ENCODE results near the gene CCDC138. TPM values are rescaled to one million over a fixed set of nuclear protein-coding genes. Genes with fewer than 3 reads are reported as not detected.

CCDC138 gene
- total RNA-seq, 2 experiments from 2014 or later, result 9.1 to 9.5 TPM

GRCh38 chr2:108806371-108807113 lies 20.0 kb downstream of the CCDC138 start:
- no peak overlapping the region for H3K27ac Mint-ChIP-seq
- intact Hi-C loops (cut with micrococcal nuclease), result no loop called here
- H3K27me3 Mint-ChIP-seq, result no peaks in the 10 kb centered on the region
- peaks cover 26% of the 10 kb centered on the region for H3K9me3 Mint-ChIP-seq
- ChIA-PET CTCF (no interaction called here), POLR2A (no interaction called here)
- no peaks in the 10 kb centered on the region for H3K4me1 Mint-ChIP-seq (ENCODE audit: low read depth)
- H3K36me3 Mint-ChIP-seq, result peaks cover 49% of the 10 kb centered on the region
- no peak overlapping the region for H3K4me3 Mint-ChIP-seq
- no peak for DNase-seq

GRCh38 chr2:108809936-108810335 lies 23.4 kb downstream of the CCDC138 start:
- Mint-ChIP-seq H3K36me3 (peaks cover 50% of the 10 kb centered on the region), H3K27me3 (no peaks in the 10 kb centered on the region), H3K27ac (no peak overlapping the region), H3K4me1 (ENCODE audit: low read depth) (no peaks in the 10 kb centered on the region), H3K4me3 (no peak overlapping the region), H3K9me3 (peaks cover 26% of the 10 kb centered on the region)
- POLR2A ChIA-PET, result no interaction called here
- intact Hi-C loops (cut with micrococcal nuclease), result no loop called here
- DNase-seq, result no peak
- CTCF ChIA-PET, result no interaction called here

GRCh38 chr2:108810993-108811957 lies 24.7 kb downstream of the CCDC138 start:
- no peak for DNase-seq
- CTCF ChIA-PET, result no interaction called here

DNA sequence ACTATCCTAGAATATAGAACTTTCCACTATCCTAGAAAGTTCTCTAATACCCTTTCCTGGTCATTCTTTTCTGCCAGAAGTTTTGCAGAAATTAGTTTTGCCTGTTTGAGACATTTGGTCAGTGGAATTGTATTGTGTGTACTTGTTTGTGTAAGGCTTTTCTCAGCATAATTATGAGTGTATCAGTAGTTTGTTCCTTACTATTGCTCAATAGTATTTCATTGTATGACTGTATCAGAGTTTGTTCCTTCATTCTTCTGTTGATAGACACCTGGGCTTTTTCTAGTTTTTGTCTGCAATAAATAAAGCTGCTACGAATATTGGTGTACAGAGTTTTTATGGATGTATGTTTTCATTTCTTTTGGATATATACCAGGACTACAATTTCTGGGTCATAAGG lies 27.2 kb downstream of the CCDC138 start:
- CTCF ChIA-PET, result no interaction called here
- POLR2A ChIA-PET, result no interaction called here
- Mint-ChIP-seq H3K27me3 (no peaks in the 10 kb centered on the region), H3K4me3 (no peak overlapping the region), H3K9me3 (peaks cover 21% of the 10 kb centered on the region), H3K36me3 (peaks cover 53% of the 10 kb centered on the region), H3K27ac (no peak overlapping the region), H3K4me1 (ENCODE audit: low read depth) (no peaks in the 10 kb centered on the region)
- intact Hi-C loops (cut with micrococcal nuclease), result no loop called here
- no peak for DNase-seq

More at GRCh38 chr2:108810993-108811957, 24.7 kb downstream of the CCDC138 start:
- intact Hi-C loops (cut with micrococcal nuclease), result no loop called here
- Mint-ChIP-seq H3K27ac (no peak overlapping the region), H3K4me1 (ENCODE audit: low read depth) (no peaks in the 10 kb centered on the region), H3K4me3 (no peak overlapping the region), H3K27me3 (no peaks in the 10 kb centered on the region), H3K36me3 (peaks cover 50% of the 10 kb centered on the region), H3K9me3 (peaks cover 26% of the 10 kb centered on the region)
- POLR2A ChIA-PET, result no interaction called here

- Mint-ChIP-seq H3K27ac (no peak overlapping the region), H3K36me3 (peaks cover 39% of the 10 kb centered on the region), H3K4me1 (ENCODE audit: low read depth) (no peaks in the 10 kb centered on the region), H3K9me3 (peaks cover 14% of the 10 kb centered on the region), H3K4me3 (no peak overlapping the region), H3K27me3 (no peaks in the 10 kb centered on the region)
- DNase-seq, result no peak
- intact Hi-C loops (cut with micrococcal nuclease), result no loop called here
- CTCF ChIA-PET, result no interaction called here
- POLR2A ChIA-PET, result no interaction called here
Observed at GRCh38 chr2:108820482-108820881, 33.9 kb downstream of the CCDC138 start.

GRCh38 chr2:108823286-108823685 lies 36.7 kb downstream of the CCDC138 start:
- Mint-ChIP-seq H3K27ac (no peak overlapping the region), H3K4me1 (ENCODE audit: low read depth) (no peaks in the 10 kb centered on the region), H3K27me3 (no peaks in the 10 kb centered on the region), H3K9me3 (peaks cover 14% of the 10 kb centered on the region), H3K36me3 (peaks cover 26% of the 10 kb centered on the region), H3K4me3 (no peak overlapping the region)
- ChIA-PET POLR2A (no interaction called here), CTCF (no interaction called here)
- intact Hi-C loops (cut with micrococcal nuclease), result no loop called here
- DNase-seq, result no peak

DNA sequence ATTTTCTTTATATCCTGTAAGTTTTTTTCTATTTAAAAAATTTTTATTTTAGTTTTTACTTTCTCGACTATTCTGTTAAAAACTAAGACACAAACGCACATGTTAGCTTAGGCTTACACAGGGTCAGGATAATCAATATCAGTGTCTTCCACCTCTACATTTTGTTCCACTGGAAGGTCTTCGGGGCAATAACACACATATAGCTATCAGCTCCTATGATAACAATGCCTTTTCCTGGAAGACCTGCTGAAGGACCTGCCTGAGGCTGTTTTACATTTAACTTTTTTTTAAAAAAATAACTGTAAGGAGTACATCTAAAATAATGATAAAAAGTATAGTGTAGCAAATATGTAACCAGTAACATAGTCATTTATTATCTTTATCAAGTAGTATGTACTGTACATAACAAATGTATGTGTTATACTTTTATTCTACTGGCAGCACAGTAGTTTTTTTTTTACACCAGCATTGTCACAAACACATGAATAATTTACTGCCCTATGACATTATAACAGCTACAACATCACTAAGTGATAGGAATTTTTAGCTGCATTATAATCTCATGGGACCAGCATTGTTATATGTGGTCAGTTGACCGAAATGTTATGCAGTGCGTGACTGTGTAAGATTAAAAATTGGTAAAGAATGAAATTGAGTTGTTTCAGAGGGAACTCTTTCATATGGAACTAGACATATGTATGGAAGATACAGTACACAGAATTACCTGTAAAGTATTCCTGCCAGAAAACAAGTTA lies 37.9 kb downstream of the CCDC138 start:
- no peak overlapping the region for H3K4me3 Mint-ChIP-seq
- intact Hi-C loops (cut with micrococcal nuclease), result no loop called here
- peaks cover 10% of the 10 kb centered on the region for H3K9me3 Mint-ChIP-seq
- peaks cover 18% of the 10 kb centered on the region for H3K36me3 Mint-ChIP-seq
- POLR2A ChIA-PET, result no interaction called here
- CTCF ChIA-PET, result no interaction called here
- no peaks in the 10 kb centered on the region for H3K27me3 Mint-ChIP-seq
- H3K4me1 Mint-ChIP-seq (ENCODE audit: low read depth), result no peaks in the 10 kb centered on the region
- H3K27ac Mint-ChIP-seq, result no peak overlapping the region
- DNase-seq, result no peak

DNA sequence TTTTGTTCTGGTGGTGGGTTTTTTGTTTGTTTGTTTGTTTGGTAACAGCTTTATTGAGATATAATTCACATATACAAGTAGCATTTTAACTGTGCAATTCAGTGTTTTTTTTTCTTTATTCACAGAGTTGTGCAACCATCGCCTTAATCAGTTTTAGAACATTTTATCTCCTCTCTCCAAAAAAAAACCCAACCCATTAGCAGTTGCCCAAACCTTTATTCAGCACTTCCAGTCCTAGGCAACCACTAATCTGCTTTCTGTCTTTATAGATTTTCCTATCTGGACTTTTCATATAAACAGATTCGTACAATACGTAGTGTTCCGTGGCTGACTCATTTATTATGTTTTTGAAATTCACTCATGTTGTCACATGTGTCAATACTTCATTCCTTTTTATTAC lies 38.7 kb downstream of the CCDC138 start:
- H3K27me3 Mint-ChIP-seq, result no peaks in the 10 kb centered on the region
- no peak overlapping the region for H3K27ac Mint-ChIP-seq
- H3K9me3 Mint-ChIP-seq, result peaks cover 3% of the 10 kb centered on the region
- no peak overlapping the region for H3K4me3 Mint-ChIP-seq
- no peak for DNase-seq
- CTCF ChIA-PET, result no interaction called here
- H3K36me3 Mint-ChIP-seq, result peaks cover 10% of the 10 kb centered on the region
- H3K4me1 Mint-ChIP-seq (ENCODE audit: low read depth), result no peaks in the 10 kb centered on the region
- intact Hi-C loops (cut with micrococcal nuclease), result no loop called here
- POLR2A ChIA-PET, result no interaction called here

DNA sequence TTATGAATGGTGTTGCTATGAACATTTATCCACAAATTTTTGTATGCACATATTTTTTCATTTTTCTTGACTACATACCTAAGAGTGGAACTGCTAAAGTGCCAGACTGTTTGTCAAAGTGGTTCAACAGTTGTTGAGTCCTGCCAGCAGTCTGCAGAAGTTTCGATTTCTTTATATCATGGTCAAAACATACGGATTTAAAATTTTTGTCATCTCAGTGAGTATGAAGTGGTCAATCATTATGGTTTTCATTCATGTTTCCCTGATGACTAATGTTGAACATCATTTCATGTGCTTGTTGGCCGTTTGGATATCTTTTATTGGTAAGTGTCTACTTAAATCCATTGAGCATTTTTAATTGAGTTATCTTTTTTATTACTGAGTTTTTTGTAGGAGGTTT lies 39.2 kb downstream of the CCDC138 start:
- no peak overlapping the region for H3K27ac Mint-ChIP-seq
- POLR2A ChIA-PET, result no interaction called here
- no peaks in the 10 kb centered on the region for H3K27me3 Mint-ChIP-seq
- H3K36me3 Mint-ChIP-seq, result peaks cover 8% of the 10 kb centered on the region
- H3K4me1 Mint-ChIP-seq (ENCODE audit: low read depth), result no peaks in the 10 kb centered on the region
- H3K4me3 Mint-ChIP-seq, result no peak overlapping the region
- no peak for DNase-seq
- CTCF ChIA-PET, result no interaction called here
- H3K9me3 Mint-ChIP-seq, result no peaks in the 10 kb centered on the region
- intact Hi-C loops (cut with micrococcal nuclease), result no loop called here

DNA sequence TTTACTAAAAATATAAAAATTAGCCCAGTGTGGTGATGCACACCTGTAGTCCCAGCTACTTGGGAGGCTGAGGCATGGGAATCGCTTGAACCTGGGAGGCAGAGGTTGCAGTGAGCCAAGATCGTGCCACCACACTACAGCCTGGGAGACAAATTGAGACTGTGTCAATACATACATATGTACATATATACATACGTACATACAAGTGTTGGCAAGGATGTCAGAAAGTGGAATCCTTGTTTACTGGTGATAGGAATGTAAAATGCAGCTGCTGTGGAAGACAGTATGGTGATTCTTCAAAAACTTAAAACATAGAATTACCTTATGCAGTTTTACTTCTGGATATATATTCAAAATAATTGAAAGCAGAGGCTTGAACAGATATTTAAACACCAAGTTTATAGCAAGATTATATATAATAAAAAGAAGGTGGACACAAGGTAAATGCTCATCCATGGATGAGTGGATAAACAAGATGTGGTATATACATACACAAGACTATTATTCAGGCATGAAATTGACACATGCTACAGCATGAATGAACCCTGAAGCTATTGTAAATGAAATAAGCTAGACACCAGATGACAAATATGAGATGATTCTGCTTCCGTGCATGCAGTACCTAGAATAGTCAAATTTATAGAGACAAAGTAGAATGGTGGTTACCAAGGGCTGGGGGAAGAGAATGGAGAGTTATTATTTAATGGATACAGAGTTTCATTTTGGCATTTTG lies 43.2 kb downstream of the CCDC138 start:
- no peak overlapping the region for H3K4me3 Mint-ChIP-seq
- H3K27ac Mint-ChIP-seq, result no peak overlapping the region
- no peaks in the 10 kb centered on the region for H3K9me3 Mint-ChIP-seq
- H3K36me3 Mint-ChIP-seq, result peaks cover 5% of the 10 kb centered on the region
- CTCF ChIA-PET, result no interaction called here
- H3K4me1 Mint-ChIP-seq (ENCODE audit: low read depth), result peaks cover 13% of the 10 kb centered on the region
- POLR2A ChIA-PET, result no interaction called here
- DNase-seq, result no peak
- intact Hi-C loops (cut with micrococcal nuclease), result no loop called here
- no peaks in the 10 kb centered on the region for H3K27me3 Mint-ChIP-seq

DNA sequence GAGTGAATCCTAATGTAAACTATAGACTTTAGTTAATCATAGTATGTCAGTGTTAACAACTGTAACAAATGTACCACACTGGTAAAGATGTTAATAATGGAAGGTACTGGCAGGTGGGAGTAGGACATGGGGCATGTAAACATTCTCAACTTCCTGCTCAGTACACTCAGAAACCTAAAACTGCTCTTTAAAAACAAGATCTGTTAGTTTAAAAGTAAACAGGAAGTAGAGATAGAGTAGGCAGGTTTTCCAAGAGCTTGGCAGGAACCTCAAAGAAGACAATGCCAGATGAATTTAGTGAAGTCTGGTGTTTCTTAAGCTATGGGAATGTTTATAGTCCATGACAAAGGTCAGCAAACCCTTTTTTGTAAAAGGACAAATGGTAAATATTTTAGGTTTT lies 46.6 kb downstream of the CCDC138 start:
- H3K4me1 Mint-ChIP-seq (ENCODE audit: low read depth), result peaks cover 18% of the 10 kb centered on the region
- ChIA-PET POLR2A (no interaction called here), CTCF (no interaction called here)
- peaks cover 5% of the 10 kb centered on the region for H3K9me3 Mint-ChIP-seq
- H3K27me3 Mint-ChIP-seq, result no peaks in the 10 kb centered on the region
- H3K4me3 Mint-ChIP-seq, result no peak overlapping the region
- H3K36me3 Mint-ChIP-seq, result peaks cover 18% of the 10 kb centered on the region
- intact Hi-C loops (cut with micrococcal nuclease), result no loop called here
- DNase-seq, result no peak
- no peak overlapping the region for H3K27ac Mint-ChIP-seq

GRCh38 chr2:108834620-108835019 lies 48.0 kb downstream of the CCDC138 start:
- intact Hi-C loops (cut with micrococcal nuclease), result no loop called here
- peaks cover 9% of the 10 kb centered on the region for H3K9me3 Mint-ChIP-seq
- CTCF ChIA-PET, result interaction anchor here (0.6 kb wide), 1 partner anchor 281 kb away, joined by 3 read pairs; no protein-coding TSS in a partner anchor
- H3K36me3 Mint-ChIP-seq, result peaks cover 23% of the 10 kb centered on the region
- peaks cover 18% of the 10 kb centered on the region for H3K4me1 Mint-ChIP-seq (ENCODE audit: low read depth)
- POLR2A ChIA-PET, result interaction anchor here (0.6 kb wide), 1 partner anchor 49 kb away, joined by 3 read pairs; no protein-coding TSS in a partner anchor
- no peaks in the 10 kb centered on the region for H3K27me3 Mint-ChIP-seq
- H3K27ac Mint-ChIP-seq, result no peak overlapping the region
- H3K4me3 Mint-ChIP-seq, result no peak overlapping the region
- no peak for DNase-seq
